ENCODE data around the gene PICK1. TPM values are rescaled to one million over a fixed set of nuclear protein-coding genes. Genes with fewer than 3 reads are reported as not detected.

Gene PICK1
- total RNA-seq (2014; rRNA removed; shearing (Covaris generic)) = 25.4 and 27.0 TPM in 2 replicates
- 16.6 and 19.0 TPM in 2 replicates for polyA plus RNA-seq (2015; cell fraction: cytosol; rRNA removed)
- 54.3 and 62.1 TPM in 2 replicates for polyA plus RNA-seq (2015; cell fraction: nucleus; rRNA removed)

DNA sequence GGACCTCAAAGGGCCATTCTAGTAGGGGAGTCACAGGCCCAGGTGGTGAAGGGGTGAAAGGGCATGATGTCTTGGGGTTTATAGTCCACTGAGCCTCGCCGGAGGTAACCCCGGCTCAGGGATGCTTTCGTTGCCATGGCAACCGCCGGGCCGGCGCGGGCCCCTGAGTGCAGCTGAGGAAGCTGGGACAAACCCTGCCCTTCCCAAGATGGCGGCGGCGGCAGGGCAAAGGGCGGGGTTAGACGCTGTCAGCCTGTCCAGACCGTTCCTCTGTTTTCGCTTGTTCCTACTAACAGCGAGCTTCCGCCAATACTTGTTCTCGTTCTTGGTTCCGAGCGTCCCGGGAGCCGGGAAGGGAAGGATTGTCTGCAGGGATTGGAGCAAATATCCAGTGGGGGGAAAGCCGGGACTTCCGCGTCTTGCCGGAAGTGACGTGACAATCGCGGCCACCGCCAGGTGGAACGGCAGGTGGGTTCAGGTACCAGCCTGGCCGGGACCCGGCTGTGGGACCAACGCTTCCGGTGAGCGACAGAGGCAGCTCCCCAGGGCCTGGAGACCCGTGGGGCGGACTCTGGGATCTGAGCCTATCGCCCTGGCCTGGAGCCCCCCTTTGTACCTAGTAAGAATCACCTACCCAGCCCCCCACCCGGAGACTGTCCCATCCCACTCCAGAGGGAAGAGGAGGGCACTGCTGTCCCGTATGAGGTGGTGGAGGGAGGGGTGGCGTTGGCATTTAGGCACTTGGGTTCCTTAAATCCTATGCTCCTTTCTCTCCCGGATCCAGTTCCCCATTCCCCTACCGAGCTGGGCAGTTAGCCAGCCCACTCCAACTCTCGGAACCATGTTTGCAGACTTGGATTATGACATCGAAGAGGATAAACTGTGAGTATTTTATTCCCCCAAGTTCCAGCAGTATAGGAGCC, at the start of gene PICK1:
Gene PICK1, plus strand, starts transcription at position 436 of the 923 bp plus-strand sequence. Its CDS starts 406 bp downstream, at position 842.
- DNase-seq (ENCODE audit: low read depth) = peak; percentile 90

DNA sequence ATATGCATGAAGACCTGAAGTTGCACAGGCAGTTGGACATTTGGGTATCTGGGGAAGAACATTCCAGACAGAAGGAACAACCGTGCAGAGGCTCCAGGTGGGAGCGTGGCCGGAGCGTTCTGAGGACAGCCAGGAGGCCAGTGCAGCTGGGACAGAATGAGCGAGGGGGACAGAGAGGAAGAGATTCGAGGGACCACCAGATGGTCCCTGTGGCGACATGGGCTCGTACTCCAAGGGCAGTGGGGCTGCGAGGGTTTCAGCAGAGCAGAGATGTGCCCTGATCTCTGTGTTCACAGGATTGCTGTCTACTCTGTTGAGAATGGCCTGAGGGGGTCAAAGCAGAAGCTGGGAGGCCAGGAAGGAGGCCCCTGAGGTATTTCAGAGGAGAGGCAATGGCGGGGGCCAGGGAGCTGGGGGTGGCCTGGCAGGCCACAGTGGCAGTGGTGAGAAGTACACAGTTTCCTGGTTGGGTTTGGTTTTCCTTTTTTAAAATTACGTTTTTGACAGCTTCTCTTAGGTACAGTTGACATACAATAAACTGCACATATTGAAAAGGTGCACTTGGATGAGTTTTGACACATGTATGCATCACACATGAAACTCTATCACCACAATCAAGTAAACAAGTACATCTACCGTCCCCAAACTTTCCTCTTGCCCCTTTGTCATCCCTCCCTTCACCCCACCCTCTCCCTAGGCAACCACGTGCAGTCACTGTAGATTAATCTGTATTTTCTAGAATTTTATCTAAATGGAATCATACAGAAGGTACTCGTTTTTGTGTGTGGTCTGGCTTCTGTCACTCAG, 48.0 kb upstream of the PICK1 start:
- DNase-seq (ENCODE audit: low read depth) = no peak

DNA sequence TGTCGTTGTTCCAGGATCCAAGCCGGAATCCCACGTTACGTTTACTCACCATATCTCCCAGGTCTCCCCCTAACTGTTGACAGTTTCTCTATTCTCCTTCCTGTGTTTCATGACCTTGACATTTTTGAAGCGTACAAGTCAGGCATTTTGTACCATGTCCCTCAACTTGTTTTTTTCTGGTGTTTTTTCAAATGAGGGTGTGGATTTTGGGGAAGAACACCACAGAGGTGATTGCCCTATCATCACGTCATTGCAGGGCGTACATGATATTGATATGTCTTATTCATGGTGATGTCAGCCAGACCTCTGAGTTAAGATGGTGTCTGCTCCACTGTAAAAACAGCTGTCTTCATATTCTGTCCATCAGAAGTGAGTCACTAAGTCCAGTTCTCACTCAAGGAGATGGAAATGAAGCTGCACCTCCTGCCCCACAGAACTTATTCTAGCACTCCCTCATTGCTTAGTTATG, 44.6 kb upstream of the PICK1 start:
- DNase-seq (ENCODE audit: low read depth) = peak; percentile 51

DNA sequence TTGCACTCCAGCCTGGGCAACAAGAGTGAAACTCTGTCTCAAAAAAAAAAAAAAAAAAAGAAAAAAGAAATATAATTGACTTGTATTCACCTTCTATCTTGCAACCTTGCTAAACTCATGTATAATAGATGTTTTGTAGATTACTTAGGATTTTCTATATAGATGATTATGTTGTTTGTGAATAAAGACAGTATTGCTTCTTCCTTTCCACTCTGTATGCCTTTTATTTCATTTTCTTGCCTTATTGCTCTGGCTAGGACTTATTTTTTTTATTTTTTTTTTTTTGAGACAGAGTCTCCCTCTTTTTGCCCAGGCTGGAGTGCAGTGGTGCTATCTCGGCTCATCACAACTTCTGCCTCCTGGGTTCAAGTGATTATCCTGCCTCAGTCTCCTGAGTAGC, 43.1 kb upstream of the PICK1 start:
- DNase-seq (ENCODE audit: low read depth) = no peak

DNA sequence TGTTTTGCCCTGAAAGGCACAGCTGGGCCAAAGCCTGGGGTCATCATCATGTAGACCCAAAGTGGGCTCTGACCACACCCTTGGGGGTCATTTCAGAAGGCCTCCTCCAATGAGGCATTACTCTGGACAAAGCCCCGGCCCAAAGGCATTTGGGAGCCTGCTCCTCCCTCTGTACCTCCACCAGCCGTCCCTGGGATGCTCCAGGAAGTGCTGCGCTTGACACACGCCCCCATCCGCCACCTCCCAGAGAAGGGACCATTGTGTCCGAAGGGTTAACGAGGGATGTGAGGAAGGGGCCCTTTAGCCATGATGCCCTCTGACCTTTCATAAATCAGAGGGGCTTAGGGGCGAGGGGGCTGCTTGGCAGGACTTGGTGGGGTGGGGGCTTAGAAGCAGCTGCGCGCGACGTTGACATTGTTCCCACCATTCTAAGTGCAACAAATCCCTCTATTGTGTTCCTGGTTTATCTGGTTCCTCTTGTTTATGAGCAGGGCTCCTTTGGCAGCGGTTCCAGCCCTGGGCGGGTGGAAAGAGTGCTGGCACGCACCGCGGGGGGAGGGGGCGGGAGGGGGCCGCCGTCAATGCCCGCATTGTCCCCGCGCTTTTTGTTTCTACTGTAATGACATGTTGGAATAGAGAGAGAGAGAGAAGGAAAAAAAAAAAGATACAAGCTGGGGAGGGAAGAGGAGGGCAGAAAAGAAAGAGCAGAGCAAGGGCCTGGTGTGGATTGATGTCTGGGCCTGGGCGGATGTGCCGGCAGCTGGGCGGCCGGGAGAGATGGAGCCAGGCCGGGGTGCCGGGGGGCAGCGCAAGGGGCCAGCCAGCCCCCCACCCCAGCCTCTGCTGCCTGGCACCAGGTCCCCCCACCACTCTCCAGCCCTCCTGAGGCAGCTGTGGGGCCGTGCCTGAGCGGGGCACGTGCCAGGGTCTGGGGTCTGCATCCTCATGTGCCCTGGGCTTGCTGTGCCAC, 40.7 kb upstream of the PICK1 start:
- DNase-seq (ENCODE audit: low read depth) = no peak

DNA sequence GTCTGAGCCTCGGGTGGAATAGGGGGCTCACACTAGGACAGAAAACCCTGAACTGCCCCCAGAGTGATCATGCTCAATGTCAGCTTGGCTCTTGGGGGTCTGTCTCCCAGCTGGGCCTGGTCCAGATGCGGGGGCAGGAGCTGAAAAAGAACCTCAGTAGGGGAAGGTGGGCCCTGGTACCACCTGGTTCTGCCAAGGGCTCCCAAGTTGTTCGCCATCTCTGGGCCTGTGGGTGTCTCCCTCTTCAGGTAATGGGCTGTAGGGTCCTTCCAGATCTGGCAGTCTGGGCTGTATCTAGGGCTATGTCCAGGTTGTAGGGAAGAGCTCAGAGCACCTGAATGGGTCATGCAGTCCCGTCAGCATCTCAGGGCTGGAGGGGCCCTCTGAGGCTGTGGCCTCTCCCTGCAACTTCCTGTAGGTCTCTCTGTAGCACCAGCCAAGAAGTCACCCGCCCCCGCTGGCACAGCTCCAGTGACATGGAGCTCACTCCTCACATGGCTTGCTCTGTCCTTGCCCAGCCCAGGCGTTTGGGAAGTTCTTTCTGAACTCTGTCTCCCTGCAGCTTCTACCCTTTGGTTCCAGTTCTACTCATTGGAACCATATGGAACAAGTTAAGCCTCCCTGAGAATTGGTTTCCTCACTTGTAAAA, 39.8 kb upstream of the PICK1 start:
- no peak for DNase-seq (ENCODE audit: low read depth)

DNA sequence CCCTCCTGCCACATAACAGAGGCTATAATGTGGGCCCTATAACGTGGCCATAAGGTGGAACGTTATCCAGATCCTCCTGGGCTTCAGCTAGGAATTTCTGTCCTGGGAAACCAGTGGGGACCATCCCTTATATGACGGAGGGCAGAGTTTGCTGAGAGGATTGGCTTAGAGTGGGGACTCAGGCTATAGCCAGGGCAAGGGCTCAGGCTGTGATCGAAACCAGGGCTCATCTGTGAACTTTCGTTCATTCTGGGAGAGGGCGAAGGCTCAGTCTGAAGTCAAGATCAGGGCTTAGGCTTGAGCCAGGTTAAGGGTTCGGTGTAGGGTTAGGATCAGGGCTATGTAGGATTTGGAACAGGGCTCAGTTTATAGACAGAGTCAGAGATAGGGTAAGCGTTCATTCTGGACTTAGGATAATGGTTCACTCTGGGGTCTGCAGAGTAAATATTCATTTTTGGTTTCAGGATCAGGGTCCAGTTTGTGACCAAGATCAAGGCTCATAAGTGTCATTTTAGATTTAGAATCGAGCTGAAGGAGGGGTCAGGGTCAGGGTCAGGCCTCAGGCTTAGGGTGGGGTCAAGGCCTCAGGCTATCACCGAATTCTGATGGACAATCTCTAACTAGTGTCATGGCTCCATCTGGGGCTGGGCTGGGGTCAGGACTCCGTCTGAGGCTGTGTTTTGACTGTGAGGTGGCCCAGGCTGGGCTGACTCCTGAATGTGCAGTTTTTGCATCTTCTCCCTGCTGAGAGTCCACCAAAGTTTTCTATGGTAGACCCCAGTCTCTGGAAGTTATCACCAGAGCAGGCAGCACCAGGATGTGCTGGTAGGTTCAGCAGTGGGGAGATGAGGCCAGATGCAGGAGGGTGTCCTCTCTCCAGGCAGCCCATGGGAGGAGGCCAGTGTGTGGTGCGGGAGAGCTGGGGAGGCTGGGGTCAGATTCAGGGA, 39.0 kb upstream of the PICK1 start:
- DNase-seq (ENCODE audit: low read depth) = no peak

DNA sequence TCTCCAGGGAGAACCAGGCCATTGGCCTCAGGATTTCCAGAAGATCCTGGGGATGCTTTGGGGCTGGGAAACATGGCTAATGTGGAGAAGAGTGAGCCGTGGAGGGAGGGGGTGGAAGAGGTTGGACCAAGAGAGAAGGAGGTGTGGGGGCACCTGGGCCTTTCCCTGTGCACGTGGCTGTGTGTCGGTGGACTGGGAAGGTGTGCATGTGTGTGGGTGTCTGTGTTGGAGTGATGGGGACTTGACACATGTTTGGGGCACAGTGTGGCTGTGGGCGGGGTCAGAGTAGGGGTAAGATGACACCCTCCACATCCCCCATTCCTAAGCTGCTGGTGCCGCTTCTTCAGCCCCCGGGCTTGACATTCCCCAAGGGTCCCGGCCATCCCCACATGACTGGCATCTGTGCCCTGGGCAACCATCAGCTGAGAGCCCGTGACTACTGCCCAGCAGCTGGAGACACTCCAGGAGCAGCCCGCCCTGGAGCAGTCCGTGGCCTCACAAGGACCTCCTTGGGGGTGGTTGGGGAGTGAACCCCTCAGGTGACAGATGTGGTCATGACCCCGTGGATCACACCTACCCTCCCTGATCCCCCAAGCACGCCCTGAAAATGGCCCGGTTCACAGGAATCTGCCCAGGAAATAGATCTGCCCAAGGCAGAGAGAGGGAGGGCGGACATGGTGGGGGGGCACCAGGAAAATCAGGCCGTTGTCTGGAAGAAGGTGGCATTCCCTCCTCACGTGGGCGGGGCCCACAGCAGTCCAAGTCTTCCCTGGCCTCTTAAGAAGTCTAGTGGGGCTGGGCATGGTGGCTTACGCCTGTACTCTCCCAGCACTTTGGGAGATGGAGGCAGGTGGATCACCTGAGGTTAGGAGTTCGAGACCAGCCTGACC, 38.0 kb upstream of the PICK1 start:
- DNase-seq (ENCODE audit: low read depth) = no peak

DNA sequence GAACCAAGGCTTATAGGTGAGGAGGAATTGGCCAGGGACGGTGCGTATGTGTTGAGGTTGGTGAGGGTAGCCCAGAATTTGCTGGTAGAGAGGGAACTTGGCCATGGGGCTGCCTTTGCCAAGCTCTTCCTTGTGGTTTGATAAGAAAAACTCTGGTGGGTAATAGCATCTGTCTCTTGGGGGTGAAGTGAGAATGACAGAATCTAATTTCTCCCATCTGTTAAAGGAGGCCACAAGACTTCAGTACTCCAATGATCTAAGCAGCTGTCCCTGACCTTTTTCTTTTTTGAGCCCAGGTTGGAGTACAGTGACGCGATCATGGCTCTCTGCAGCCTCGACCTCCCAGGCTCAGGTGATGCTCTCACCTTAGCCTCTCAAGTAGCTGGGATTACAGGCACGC, 36.0 kb upstream of the PICK1 start:
- DNase-seq (ENCODE audit: low read depth) = no peak

DNA sequence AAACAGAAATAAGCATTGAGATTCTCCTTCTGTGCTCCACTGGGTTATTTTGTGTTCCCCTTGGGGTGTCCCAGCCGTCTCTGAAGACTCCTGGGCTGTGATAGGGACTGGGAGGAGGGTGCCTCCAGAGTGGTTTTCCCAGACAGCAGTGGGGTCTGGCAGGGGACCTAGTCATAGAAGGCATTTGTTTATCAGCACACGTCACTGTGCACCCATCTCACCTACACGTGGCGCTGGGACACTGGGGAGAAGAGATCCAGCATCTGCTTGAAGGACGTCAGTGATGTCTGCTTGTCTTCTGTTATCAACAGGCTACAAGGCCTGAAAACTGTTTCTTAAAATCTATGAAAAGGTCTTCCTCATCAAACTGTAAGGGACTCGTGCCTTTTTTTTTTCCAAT, 34.2 kb upstream of the PICK1 start:
- no peak for DNase-seq (ENCODE audit: low read depth)

DNA sequence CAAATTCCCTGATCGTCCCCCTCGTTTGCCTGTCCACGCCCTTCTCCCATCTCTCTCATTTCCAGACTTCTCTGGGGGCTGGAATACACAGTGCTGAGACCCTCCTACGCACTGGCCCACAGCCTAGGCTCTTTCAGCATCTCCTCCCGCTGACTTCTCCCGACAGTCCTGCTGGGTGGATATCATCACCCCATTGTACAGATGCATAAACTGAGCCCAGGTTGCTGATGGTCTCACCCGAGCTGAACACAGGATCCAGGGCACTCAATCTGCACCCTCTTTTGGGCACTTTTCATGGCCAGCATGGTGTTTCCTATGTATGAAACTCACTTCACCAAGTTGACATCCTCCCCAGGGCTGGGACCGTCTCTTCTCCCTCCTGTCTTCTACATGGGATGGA, 31.7 kb upstream of the PICK1 start:
- no peak for DNase-seq (ENCODE audit: low read depth)

DNA sequence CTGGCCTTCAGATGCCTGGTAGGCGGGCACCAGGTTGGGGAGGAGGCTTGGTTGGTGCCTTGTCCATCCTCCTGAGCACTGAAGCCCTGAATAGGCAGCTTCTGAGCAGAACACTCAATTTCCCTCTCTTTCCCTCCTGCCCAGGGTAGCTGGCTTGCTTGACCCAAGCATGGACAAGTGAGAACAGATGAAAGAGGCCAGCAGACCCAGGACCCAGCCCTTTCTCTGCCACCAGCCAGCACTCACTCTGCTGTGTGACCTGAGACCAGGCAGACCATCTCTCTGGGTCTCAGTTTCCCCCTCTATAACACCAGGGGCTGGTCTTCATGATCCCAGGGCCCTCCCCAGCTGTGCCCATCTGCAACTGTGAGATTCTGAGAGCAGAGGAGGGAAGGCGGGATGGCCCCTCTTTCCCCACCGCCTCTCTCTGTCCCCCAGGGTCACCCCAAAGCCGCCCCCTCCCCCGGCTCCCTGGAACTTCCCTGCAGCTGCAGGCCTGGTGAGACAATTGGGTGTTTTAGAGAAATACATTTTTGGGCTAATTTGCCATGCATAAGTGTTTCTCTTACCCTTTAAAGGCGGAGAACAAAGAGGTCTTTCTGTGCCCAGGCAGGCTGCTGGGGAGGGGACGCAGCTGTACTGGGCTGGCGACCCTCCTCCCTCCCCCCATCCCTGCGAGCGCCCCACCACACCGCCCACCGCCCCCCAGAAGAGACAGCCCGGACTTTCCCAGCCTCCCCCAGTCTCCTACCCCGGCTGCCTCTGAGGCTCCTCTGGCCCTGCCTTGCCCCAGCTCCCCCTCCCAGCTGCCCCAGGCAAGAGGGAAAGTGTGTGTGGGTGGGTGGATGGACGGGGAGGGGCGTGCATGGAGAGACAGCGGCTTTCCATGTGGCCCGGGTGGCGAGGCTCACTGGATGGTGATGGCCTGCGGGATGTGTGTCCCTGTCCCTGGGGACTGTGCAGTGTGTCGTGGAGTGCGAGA, 30.8 kb upstream of the PICK1 start:
- no peak for DNase-seq (ENCODE audit: low read depth)

DNA sequence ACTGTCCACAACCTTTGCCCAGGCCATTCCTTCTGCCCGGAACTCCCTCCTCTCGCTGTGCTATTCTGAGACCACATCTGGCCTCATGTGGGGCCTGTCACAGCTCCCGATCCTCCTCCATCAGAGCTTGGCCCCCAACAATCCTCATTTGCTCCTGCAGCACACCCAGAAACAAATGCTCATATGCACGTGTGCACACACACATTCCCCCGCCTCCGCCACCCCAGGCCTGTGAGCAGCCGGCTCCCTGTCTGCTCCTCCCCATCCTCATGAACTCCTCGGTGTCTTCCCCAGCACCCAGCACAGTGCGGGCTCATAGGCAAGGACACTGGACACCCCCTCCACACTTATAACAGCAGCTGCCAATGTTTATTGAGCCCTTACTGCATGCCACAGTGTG, 29.7 kb upstream of the PICK1 start:
- DNase-seq (ENCODE audit: low read depth) = no peak

DNA sequence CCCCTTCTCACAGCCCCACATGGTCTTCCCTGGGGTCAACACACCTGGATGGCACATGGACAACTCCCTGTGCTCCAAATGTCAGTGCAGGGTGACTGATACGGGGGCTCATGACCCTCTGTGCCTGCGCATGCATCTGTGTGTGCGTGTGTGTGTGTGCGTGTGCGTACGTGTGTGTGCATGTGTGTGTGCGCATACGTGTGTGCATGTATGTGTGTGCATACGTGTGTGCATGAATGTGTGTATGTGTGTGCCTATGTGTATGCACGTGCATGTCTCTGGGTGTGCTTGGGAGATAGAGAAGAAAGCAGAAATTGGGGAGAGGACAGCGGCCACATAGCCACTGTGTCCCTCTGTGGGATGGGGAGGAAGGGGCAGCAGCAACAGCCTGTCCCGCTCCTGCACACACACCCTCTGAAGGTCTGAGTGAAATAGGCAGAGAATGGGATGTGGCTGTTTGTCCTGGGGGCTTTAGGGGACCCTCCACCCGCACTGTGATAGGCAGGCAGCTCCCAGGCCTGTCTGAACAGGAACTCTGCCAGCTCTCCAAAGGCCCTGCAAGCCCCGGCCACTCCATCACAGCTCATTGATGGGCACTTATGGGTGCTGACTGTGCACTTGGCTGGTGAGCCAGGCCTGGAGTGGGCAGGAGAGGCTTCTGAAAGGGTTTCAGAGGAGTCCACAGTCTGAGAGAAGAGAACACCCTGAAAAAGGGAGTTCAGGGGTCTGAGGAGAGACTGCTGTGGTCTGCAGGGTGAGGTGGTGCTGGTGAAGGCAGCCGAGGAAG, 28.7 kb upstream of the PICK1 start:
- DNase-seq (ENCODE audit: low read depth) = no peak

DNA sequence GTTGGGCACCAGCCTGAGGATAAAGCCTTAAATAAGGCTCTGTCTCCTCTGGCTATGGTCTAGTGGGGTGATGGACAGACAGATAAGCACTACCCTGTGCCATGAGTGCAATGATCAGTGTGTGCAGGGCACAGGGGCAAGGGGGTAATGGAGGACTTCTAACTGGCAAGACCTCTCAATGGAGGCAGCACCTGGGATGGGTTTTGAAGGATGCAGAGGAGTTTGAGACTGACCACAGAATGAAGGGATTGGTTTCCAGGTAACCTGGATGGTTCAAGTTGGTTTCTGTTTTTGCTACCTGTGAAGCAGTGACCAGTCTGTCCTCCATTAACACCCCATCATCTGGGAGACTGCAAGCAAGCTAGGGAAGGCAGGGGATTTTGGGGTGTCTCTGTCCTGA, 27.8 kb upstream of the PICK1 start:
- DNase-seq (ENCODE audit: low read depth) = no peak

DNA sequence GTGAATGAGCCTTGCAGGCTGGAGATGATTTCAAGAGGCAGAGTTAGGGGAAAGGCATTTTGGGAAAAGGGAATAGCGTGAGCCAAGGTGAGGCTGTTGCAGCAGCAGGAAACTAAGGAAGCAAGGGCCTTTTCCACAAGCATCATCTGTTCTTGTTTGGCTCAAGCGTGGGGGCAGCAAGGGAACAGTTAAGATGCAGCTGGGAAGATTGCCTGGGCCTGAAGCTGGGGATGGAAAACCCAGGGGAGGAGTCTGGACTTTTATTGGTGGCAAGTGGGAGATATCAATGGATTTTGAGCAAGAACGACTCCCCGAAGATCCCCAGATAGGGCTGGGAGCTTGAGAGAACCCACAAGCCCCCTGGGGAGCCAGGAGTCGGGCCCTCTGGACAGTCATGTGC, 27.3 kb upstream of the PICK1 start:
- DNase-seq (ENCODE audit: low read depth) = no peak

All from HT1080 (cell line).